HL-60 (cell line): ENCODE measurements around the gene NEGR1.

Experiments used
- CTCF ChIP-seq: IDR thresholded peaks from one replicate; pipeline ENCODE4 v1.5.1; 2011; ENCODE audit warnings: low read length, control low read depth, inconsistent platforms; ENCODE audit not compliant: insufficient read depth
- GABPA ChIP-seq: IDR thresholded peaks from 2 replicates; pipeline ENCODE4 v1.6.1; 2012; ENCODE audit warnings: low read depth
- POLR2AphosphoS5 ChIP-seq: IDR thresholded peaks from 2 replicates; pipeline ENCODE4 v1.6.1; 2012; ENCODE audit warnings: low read depth

GRCh38 chr1:71640998-71641397, 641.3 kb downstream of the NEGR1 start:
- TF ChIP-seq CTCF (no peak), GABPA (no peak), POLR2AphosphoS5 (no peak)
